HG03378 (cell line): Measurements from ENCODE around the gene TADA3.

Experiments used
- ATAC-seq: cut with Tn5 transposase; IDR thresholded peaks from one replicate; pipeline ENCODE4 v1.9.1; 2021; ENCODE audit warnings: mild to moderate bottlenecking, moderate library complexity; ENCODE audit not compliant: unreplicated experiment

The TADA3 gene

GRCh38 chr3:9809615-9810432 lies 17.6 kb upstream of the TADA3 start, which contains the start of gene TTLL3:
Gene TTLL3 (plus strand): TSS chr3:9810262. CDS start chr3:9810662, 400 bp downstream.
- no peak for ATAC-seq

DNA sequence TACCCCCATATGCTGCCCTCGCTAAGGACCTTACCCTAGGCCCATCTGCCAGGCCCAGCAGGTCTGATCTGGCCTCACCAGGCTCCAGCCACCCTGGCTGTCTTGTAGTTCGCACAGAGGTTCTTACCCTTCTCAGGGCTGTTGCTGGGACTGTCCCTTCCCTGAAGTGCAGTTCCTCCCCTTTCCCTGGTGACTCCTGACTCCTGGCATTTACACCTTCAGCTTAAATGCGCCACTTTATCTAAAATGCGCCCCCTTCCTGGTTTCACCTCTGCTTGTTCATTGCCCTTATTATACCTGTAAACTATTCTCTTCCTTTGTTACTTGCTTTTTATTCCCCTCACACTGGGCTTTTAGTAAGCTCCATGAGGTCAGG lies 17.0 kb upstream of the TADA3 start:
- ATAC-seq, result no peak

- peak; percentile 69 for ATAC-seq
Observed at GRCh38 chr3:9808345-9809037, 16.2 kb upstream of the TADA3 start.

DNA sequence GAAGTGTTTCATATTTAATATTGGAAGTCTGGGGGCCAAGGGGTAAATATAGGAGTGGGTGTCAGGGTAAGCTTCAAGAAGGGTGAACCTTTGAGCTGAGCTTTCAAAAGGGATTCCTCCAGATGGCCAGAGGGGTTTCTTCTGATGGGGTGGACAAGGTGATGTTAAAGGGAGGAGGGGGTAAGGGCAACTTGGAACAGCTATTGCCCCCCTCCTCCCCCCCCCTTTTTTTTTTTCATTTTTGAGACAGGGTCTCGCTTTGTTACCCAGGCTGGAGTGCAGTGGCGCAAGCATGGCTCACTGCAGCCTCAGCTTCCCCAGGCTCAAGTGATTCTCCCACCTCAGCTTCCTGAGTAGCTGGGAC lies 15.7 kb upstream of the TADA3 start:
- no peak for ATAC-seq

GRCh38 chr3:9806688-9807589 lies 14.7 kb upstream of the TADA3 start:
- ATAC-seq, result no peak

- no peak for ATAC-seq
Observed at GRCh38 chr3:9806137-9806536, 13.9 kb upstream of the TADA3 start.

DNA sequence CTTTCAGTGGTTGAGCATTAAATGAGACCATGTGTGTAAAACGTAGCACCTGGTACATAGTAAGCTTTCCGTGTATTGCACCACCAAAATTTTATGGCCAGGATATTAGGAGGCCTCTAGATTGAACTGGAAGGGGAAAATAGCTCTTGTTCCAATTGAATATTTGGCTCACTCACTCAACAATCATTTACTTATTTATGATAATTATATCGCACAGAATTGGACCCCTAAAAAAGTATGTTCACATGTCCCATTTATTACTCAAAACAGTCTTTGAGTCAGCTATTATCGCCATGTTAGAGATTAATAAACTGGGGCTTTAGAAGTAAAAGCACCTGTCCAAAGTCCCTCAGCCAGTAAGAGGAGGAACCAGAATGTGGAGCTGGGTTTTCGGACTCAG lies 12.7 kb upstream of the TADA3 start:
- no peak for ATAC-seq

DNA sequence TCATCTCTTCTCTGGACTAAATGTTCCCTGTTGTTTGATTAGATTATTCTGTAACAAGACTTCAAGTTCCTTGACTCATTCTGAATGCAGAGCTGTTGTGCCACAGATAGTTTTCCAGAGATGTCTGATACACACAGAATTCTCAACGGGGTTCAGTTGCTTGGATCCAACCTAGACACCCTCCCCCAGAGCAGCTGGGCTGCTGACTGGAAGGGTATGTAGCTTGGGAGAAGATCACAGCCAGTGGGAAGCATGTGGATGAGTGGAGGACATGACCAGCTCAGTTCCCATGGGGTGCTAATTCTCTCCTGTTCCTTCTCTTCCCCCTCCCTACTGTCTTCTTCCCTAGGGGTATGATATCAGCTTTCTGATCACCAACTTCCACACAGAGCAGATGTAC lies 11.2 kb upstream of the TADA3 start:
- ATAC-seq, result no peak

GRCh38 chr3:9800529-9800928 lies 8.3 kb upstream of the TADA3 start:
- ATAC-seq, result no peak

- ATAC-seq, result no peak
Observed at GRCh38 chr3:9797196-9797945, 5.1 kb upstream of the TADA3 start.

- no peak for ATAC-seq
Observed at GRCh38 chr3:9795207-9795606, 2.9 kb upstream of the TADA3 start.

DNA sequence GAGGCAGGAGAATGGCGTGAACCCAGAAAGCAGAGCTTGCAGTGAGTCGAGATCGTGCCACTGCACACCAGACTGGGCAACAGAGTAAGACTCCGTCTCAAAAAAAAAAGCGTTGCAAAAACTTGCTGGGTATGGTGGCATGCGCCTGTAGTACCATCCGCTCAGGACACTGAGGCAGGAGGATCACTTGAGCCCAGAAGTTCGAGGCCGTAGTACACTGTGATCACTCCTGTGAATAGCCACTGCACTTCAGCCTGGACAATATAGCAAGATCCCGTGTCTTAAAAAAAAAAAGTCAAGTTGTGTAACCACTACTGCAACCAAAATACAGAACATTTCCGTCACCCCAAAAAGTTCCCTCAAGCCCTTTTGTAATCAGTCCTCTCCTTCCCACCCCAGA lies 2.1 kb upstream of the TADA3 start:
- ATAC-seq, result no peak

GRCh38 chr3:9793161-9793781 lies 998 bp upstream of the TADA3 start:
- no peak for ATAC-seq

- peak; percentile 2 for ATAC-seq
Observed at GRCh38 chr3:9791790-9792404, 376 bp downstream of the TADA3 start.

DNA sequence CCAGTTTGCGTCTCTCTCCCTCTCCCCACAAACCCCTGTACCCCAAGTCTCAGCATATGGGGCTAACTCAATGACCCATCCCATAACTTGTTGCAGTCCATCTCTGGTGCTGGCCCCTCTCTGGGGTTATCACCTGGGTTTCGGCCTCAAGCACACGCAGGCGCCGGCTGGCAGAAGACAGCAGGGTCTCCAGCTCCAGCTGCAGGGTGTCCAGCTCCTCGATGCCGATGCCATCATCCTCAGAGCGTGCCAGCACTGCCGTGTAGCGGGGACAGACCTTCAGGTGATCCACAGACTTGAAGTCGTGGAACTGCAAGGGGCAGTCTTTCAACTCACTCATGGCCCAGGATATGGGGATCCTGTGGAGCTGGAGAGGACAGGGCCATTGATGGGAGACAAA lies 1.1 kb downstream of the TADA3 start:
- no peak for ATAC-seq

GRCh38 chr3:9787714-9788113 lies 4.6 kb downstream of the TADA3 start:
- no peak for ATAC-seq

- no peak for ATAC-seq
Observed at GRCh38 chr3:9786825-9787669, 5.2 kb downstream of the TADA3 start.

DNA sequence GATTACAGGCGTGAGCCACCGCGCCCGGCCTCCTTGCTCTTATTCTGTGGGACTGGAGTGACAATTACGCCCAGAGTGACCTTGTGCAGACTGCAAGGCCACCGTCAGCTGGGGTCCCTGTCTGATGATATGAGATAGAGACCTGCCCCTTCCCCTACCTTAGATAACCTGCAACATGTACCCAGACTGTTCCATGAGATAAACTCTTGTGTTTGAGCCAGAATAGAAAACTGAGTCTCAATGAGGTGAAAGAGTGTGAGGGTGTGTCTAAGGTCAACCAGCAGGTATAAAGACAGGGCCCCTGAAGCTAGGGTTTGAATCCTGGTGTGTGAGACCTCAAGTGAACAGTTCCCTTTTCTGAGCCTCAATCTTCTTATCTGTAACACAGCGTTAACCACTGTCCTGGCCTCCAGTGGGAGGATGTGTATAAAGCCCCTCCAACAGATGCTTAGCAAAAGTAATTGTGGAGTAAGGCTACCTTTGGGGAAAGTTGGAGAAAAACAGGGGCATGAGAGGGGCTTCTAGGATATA lies 6.0 kb downstream of the TADA3 start:
- no peak for ATAC-seq

GRCh38 chr3:9785602-9786001 lies 6.7 kb downstream of the TADA3 start:
- ATAC-seq, result no peak
